ENCODE measurements around the gene OR5L1.

OR5L1 gene

GRCh38 chr11:55811067-55811466, at the start of gene OR5L1:
TSS of gene OR5L1 (plus strand) at chr11:55811367. CDS start at chr11:55811467, 100 bp downstream.
- DNase-seq (ENCODE audit: low read depth) = no peak
- H3K4me3 ChIP-seq (ENCODE audit: low read length) = no peak within 1 kb of the TSS
- TF ChIP-seq, protein P1, sequence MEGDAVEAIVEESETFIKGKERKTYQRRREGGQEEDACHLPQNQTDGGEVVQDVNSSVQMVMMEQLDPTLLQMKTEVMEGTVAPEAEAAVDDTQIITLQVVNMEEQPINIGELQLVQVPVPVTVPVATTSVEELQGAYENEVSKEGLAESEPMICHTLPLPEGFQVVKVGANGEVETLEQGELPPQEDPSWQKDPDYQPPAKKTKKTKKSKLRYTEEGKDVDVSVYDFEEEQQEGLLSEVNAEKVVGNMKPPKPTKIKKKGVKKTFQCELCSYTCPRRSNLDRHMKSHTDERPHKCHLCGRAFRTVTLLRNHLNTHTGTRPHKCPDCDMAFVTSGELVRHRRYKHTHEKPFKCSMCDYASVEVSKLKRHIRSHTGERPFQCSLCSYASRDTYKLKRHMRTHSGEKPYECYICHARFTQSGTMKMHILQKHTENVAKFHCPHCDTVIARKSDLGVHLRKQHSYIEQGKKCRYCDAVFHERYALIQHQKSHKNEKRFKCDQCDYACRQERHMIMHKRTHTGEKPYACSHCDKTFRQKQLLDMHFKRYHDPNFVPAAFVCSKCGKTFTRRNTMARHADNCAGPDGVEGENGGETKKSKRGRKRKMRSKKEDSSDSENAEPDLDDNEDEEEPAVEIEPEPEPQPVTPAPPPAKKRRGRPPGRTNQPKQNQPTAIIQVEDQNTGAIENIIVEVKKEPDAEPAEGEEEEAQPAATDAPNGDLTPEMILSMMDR (conservative IDR thresholded peaks at IDR 0.05; ENCODE audit: low read depth, low read length) = no peak

DNA sequence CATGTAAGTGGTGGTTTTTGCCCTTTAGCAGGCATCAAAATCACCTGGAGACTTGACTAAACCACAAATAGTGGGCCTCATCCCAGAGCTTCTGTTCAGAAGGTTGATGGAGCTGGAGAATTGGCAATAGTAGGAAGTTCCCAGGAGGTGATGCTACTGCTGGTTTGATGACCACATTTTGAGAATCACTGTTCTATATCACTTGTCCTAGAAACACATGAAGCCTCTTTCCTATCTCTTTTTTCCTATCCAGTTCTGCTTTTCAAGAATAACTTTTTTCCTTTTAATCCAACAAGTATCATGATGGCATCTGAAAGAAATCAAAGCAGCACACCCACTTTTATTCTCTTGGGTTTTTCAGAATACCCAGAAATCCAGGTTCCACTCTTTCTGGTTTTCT, 38.0 kb upstream of the OR5L1 start, which contains the start of gene OR5D13:
OR5D13 (plus strand) TSS at position 301 of the 400 bp plus-strand sequence; CDS start at position 301, 0 bp downstream.
- TF ChIP-seq, protein P1 (conservative IDR thresholded peaks at IDR 0.05; ENCODE audit: low read depth, low read length) = no peak
- DNase-seq (ENCODE audit: low read depth) = no peak
- no peak within 1 kb of the TSS for H3K4me3 ChIP-seq (ENCODE audit: low read length)

DNA sequence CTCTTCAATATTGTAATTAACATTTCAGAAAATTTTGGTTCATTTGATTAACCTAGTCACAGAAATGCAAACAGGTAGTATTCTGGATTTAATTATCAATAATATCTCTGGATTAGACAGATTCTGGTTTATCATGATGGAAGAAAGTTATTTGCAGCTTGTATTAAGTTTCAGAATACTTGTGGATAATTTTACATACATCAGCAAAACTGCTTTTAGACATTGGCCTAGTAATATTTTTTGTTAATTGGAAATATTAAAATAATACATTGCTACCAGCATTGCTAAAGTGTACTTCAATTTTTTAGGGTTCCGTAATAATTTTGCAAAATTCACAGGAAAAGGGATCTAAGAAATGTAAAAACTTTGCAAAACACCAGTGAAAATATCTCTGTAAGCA, 19.6 kb upstream of the OR5L1 start:
- TF ChIP-seq, protein P1 (conservative IDR thresholded peaks at IDR 0.05; ENCODE audit: low read depth, low read length) = no peak
- no peak for DNase-seq (ENCODE audit: low read depth)
- H3K4me3 ChIP-seq (ENCODE audit: low read length) = no peak overlapping the region

- no peak for DNase-seq (ENCODE audit: low read depth)
- TF ChIP-seq, protein P1 (conservative IDR thresholded peaks at IDR 0.05; ENCODE audit: low read depth, low read length) = no peak
- H3K4me3 ChIP-seq (ENCODE audit: low read length) = no peak overlapping the region
These were observed 17.8 kb upstream of the OR5L1 start for GRCh38 chr11:55793321-55793720.

DNA sequence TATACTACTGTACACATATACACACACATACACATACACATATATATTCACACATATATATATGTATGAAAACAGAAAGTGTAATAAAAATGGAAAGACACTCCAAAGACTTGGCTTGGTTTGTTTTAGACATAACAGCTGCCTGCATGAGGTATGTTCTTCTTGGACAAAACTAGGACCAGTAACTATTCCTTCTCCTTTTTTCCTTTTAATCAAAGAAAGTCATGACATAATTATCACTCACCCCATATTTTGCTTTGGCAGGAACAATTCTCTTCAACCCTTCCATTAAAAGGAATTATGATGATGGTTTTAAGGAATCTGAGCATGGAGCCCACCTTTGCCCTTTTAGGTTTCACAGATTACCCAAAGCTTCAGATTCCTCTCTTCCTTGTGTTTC, 15.9 kb upstream of the OR5L1 start, which contains the start of gene OR5D14:
OR5D14 (plus strand) TSS at position 301 of the 400 bp plus-strand sequence; CDS start at position 301, 0 bp downstream.
- no peak within 1 kb of the TSS for H3K4me3 ChIP-seq (ENCODE audit: low read length)
- TF ChIP-seq, protein P1 (conservative IDR thresholded peaks at IDR 0.05; ENCODE audit: low read depth, low read length) = no peak
- no peak for DNase-seq (ENCODE audit: low read depth)

- TF ChIP-seq, protein P1 (conservative IDR thresholded peaks at IDR 0.05; ENCODE audit: low read depth, low read length) = no peak
- no peak overlapping the region for H3K4me3 ChIP-seq (ENCODE audit: low read length)
- DNase-seq (ENCODE audit: low read depth) = no peak
These were observed 4.9 kb upstream of the OR5L1 start for GRCh38 chr11:55806248-55806647.

- TF ChIP-seq, protein P1 (conservative IDR thresholded peaks at IDR 0.05; ENCODE audit: low read depth, low read length) = no peak
- H3K4me3 ChIP-seq (ENCODE audit: low read length) = no peak within 1 kb of the TSS
- no peak for DNase-seq (ENCODE audit: low read depth)
These were observed 8.2 kb downstream of the OR5L1 start, which contains the start of gene OR5D18 for GRCh38 chr11:55819330-55819729. TSS of gene OR5D18 (plus strand) at chr11:55819630. CDS start at chr11:55819630, 0 bp downstream.
